ENCODE results near the gene HHAT. TPM values are rescaled to one million over a fixed set of nuclear protein-coding genes. Genes with fewer than 3 reads are reported as not detected.

Gene HHAT
- total and polyA plus RNA-seq, 9 of the 15 experiments (the other 6 are each of a cell fraction or from before 2014, with no cell fraction given): 0.07 to 0.16 (median 0.13) TPM; not detected in 1

GRCh38 chr1:210556475-210556874 lies 227.8 kb downstream of the HHAT start:
- no TSS peak for BruUV-seq (replicated peaks)
- TF ChIP-seq THAP12 (CRISPR knock-in tag; IDR thresholded peaks at IDR 0.05): no peak
- peak; percentile 23; the same call in 1 of the 2 replicates for TF ChIP-seq MAFG (tag; conservative IDR thresholded peaks at IDR 0.05)
- no peak for TF ChIP-seq CBFA2T2 (conservative IDR thresholded peaks at IDR 0.05)
- TF ChIP-seq ZNF316 (IDR thresholded peaks at IDR 0.05): peak; percentile 27; the same call in 1 of the 2 replicates
- TF ChIP-seq ZKSCAN8 (CRISPR knock-in tag; IDR thresholded peaks at IDR 0.05): no peak
- 0 out of 2 replicates have a peak, but pooled peaks have one; percentile 37 for TF ChIP-seq PBX2 (CRISPR knock-in tag; IDR thresholded peaks at IDR 0.05; ENCODE audit: low read depth)
- no peak for TF ChIP-seq PBX2 (tag; conservative IDR thresholded peaks at IDR 0.05; ENCODE audit: low read depth)
- no peak for TF ChIP-seq ETS2 (tag; IDR thresholded peaks at IDR 0.05; ENCODE audit: borderline replicate concordance, poor library complexity, severe bottlenecking)
- TF ChIP-seq SUPT5H (IDR thresholded peaks at IDR 0.05): no peak
- no peak for TF ChIP-seq ZBTB12 (CRISPR knock-in tag; IDR thresholded peaks at IDR 0.05)
- peak; percentile 62 for TF ChIP-seq MEIS2 (IDR thresholded peaks at IDR 0.05; ENCODE audit: partially characterized antibody)
- H2AFZ ChIP-seq (ENCODE audit: low read depth, low read length): no peak overlapping the region
- ATAC-seq (no peak), FAIRE-seq (no peak), DNase-seq (ENCODE audit: extremely low read depth in 1 of 4, low spot score in 3 of 4) (no peak)
- no peaks in the 10 kb centered on the region for H4K20me1 ChIP-seq (replicated peaks; ENCODE audit: control insufficient read depth, insufficient read depth, low read length)
- no peaks in the 10 kb centered on the region for H3K9me3 ChIP-seq (replicated peaks; ENCODE audit: control insufficient read depth, insufficient read depth, low read depth, low read length)
- H3K27me3 ChIP-seq (ENCODE audit: control insufficient read depth in 2 of 2, insufficient read depth in 2 of 2, low read length in 2 of 2): no peaks in the 10 kb centered on the region
- no peak overlapping the region; the same call in 1 of the 2 replicates for H3K4me2 ChIP-seq (ENCODE audit: insufficient read depth, low read length)
- H3K36me3 ChIP-seq (ENCODE audit: control insufficient read depth, insufficient read depth, low read length): no peaks in the 10 kb centered on the region
- CTCF ChIA-PET (ENCODE audit: low intra/inter-chr PET ratio): no interaction called here
- intact Hi-C loops (cut with micrococcal nuclease) (no loop called here), in situ Hi-C loops (cut with MboI) (no loop called here)
- WGBS (ENCODE audit: insufficient coverage, low coverage, missing lambda C conversion rate): 8% methylated on average over 1 of the region's 1 CpG
- POLR2A ChIA-PET: interaction anchor here (0.9 kb wide), 1 partner anchor 13 kb away, joined by 4 read pairs; no protein-coding TSS in a partner anchor
- no peak overlapping the region for H3K4me3 ChIP-seq
- H3K79me2 ChIP-seq (ENCODE audit: control insufficient read depth, insufficient read depth, low read length): no peaks in the 10 kb centered on the region
- H3K4me1 ChIP-seq (replicated peaks in 1 of 2; ENCODE audit: control insufficient read depth in 2 of 2, insufficient read depth in 2 of 2, low read length in 2 of 2): peaks cover 0 to 20% of the 10 kb centered on the region in 2 experiments; a peak in 3 of 5 replicates
- H3K9ac ChIP-seq (ENCODE audit: insufficient read depth in 1 of 2, low read depth in 2 of 2, low read length in 2 of 2): no peak overlapping the region
- no peaks in the 10 kb centered on the region for H3K9me1 ChIP-seq (ENCODE audit: control insufficient read depth, insufficient read depth, low read length)
- H3K27ac ChIP-seq (ENCODE audit: extremely low read depth, low read depth, low read length): no peak overlapping the region
